H1 (cell line): ENCODE results near the gene ZRANB3. TPM values are rescaled to one million over a fixed set of nuclear protein-coding genes. Genes with fewer than 3 reads are reported as not detected.

Experiments
- CTCF ChIA-PET: fragments of 300-600 bp; sonication (Branson Sonifier 250); formaldehyde crosslinking; loops from one replicate; lab custom pipeline; 2021; ENCODE audit not compliant: partially characterized antibody; lab: Charles Lee
- POLR2A ChIA-PET: fragments of 300-600 bp; sonication (Branson Sonifier 250); formaldehyde crosslinking; loops from one replicate; lab custom pipeline; 2021; ENCODE audit warnings: inconsistent platforms; ENCODE audit not compliant: partially characterized antibody; lab: Charles Lee
- DNase-seq, 2 experiments: peaks; one replicate each; pipeline versions ENCODE4 v3.0.0 to v3.0.0-alpha.2; 2010 to 2022; ENCODE audit warnings: low spot score in 2 of 2, low read depth in 1 of 2, mixed read lengths in 1 of 2
- FAIRE-seq: peaks from 2 replicates; lab custom pipeline; 2011; peaks lifted over from hg19 to GRCh38; lab: Jason Lieb, UNC
- H2AFZ ChIP-seq: 2 replicates; pipeline ENCODE4 v1.8.1; 2012; ENCODE audit warnings: low read length, inconsistent platforms
- H2AK5ac ChIP-seq: 2 replicates; pipeline ENCODE4 v1.6.1; 2013; ENCODE audit warnings: low read depth, low read length
- H2BK120ac ChIP-seq: replicated peaks from 2 replicates; pipeline ENCODE3; 2013; ENCODE audit warnings: low read depth, low read length, inconsistent platforms
- H2BK12ac ChIP-seq: 2 replicates; pipeline ENCODE4 v1.6.1; 2013; ENCODE audit warnings: low read depth, low read length
- H2BK15ac ChIP-seq: 2 replicates; pipeline ENCODE4 v1.6.1; 2013; ENCODE audit warnings: low read length
- H2BK20ac ChIP-seq: 2 replicates; pipeline ENCODE4 v1.6.1; 2013; ENCODE audit warnings: low read length
- H2BK5ac ChIP-seq: 2 replicates; pipeline ENCODE4 v1.6.1; 2013; ENCODE audit warnings: low read depth, low read length
- H3K14ac ChIP-seq: 2 replicates; pipeline ENCODE4 v1.6.1; 2013; ENCODE audit warnings: inconsistent platforms; ENCODE audit not compliant: insufficient read length
- H3K18ac ChIP-seq: 2 replicates; pipeline ENCODE4 v1.6.1; 2013; ENCODE audit warnings: low read length; ENCODE audit errors: extremely low read depth
- H3K23ac ChIP-seq: 2 replicates; pipeline ENCODE4 v1.6.1; 2013; ENCODE audit warnings: inconsistent platforms; ENCODE audit not compliant: insufficient read length
- H3K23me2 ChIP-seq: 2 replicates; pipeline ENCODE4 v1.6.1; 2013; ENCODE audit warnings: low read depth, low read length
- H3K27ac ChIP-seq: 2 replicates; pipeline ENCODE4 v1.6.1; 2011; ENCODE audit warnings: low read depth, low read length, inconsistent platforms
- H3K27me3 ChIP-seq, 4 experiments: replicated peaks in 1 of 4; 1 replicate in 1 of 4; 2 replicates in 3 of 4; pipeline versions ENCODE4 v1.6.1 to v1.8.1; 2011 to 2013; ENCODE audit warnings: low read length in 3 of 4, mild to moderate bottlenecking in 3 of 4, inconsistent platforms in 2 of 4, mixed read lengths in 2 of 4, moderate library complexity in 1 of 4; ENCODE audit not compliant: control insufficient read depth in 3 of 4, insufficient read depth in 3 of 4; ENCODE audit errors: extremely low read depth in 1 of 4
- H3K36me3 ChIP-seq, 4 experiments: 2 replicates each; pipeline versions ENCODE4 v1.6.1 to v1.8.1; 2011 to 2013; ENCODE audit warnings: mild to moderate bottlenecking in 4 of 4, low read length in 3 of 4, moderate library complexity in 2 of 4, control low read depth in 1 of 4, inconsistent platforms in 1 of 4; ENCODE audit not compliant: insufficient read depth in 4 of 4, control insufficient read depth in 2 of 4
- H3K4ac ChIP-seq: replicated peaks from 2 replicates; pipeline ENCODE3; 2013; ENCODE audit warnings: low read length, low read depth, mixed read lengths, inconsistent platforms; ENCODE audit not compliant: insufficient read length
- H3K4me1 ChIP-seq, 4 experiments: replicated peaks in 1 of 4; 1 replicate in 1 of 4; 2 replicates in 3 of 4; pipeline versions ENCODE4 v1.6.1 to v1.8.1; 2011 to 2013; ENCODE audit warnings: low read length in 3 of 4, inconsistent platforms in 2 of 4, mixed read lengths in 1 of 4; ENCODE audit not compliant: insufficient read depth in 4 of 4, control insufficient read depth in 3 of 4
- H3K4me2 ChIP-seq, 2 experiments: 2 replicates each; pipeline versions ENCODE4 v1.6.1 to v1.8.1; 2011 to 2013; ENCODE audit warnings: low read depth in 2 of 2, low read length in 2 of 2, control low read depth in 1 of 2, inconsistent platforms in 1 of 2, mild to moderate bottlenecking in 1 of 2; ENCODE audit not compliant: insufficient read depth in 1 of 2
- H3K4me3 ChIP-seq, 4 experiments: fragments of 200-600, 300-600 bp in 1 of 4; sonication (generic), shearing (Covaris generic), sonication (Bioruptor Twin) in 1 of 4; 2 replicates each; pipeline versions ENCODE4 v1.5.1 to v1.8.1; 2011 to 2016; ENCODE audit warnings: low read length in 4 of 4, low read depth in 3 of 4, control low read depth in 2 of 4, inconsistent platforms in 2 of 4, mild to moderate bottlenecking in 2 of 4, mixed read lengths in 1 of 4, moderate library complexity in 1 of 4; ENCODE audit not compliant: insufficient read depth in 2 of 4; ENCODE audit errors: extremely low read depth in 1 of 4
- H3K56ac ChIP-seq: replicated peaks from 2 replicates; pipeline ENCODE3; 2013; ENCODE audit warnings: low read depth, mild to moderate bottlenecking, mixed read lengths, low read length, inconsistent platforms; ENCODE audit not compliant: insufficient read length
- H3K79me1 ChIP-seq: 2 replicates; pipeline ENCODE4 v1.6.1; 2013; ENCODE audit warnings: low read depth, low read length, control low read depth
- H3K79me2 ChIP-seq, 2 experiments: 2 replicates each; pipeline versions ENCODE4 v1.6.1 to v1.8.1; 2012 to 2013; ENCODE audit warnings: low read length in 2 of 2, mild to moderate bottlenecking in 2 of 2, inconsistent platforms in 1 of 2; ENCODE audit not compliant: insufficient read depth in 2 of 2, control insufficient read depth in 1 of 2
- H3K9ac ChIP-seq, 4 experiments: replicated peaks in 1 of 4; 1 replicate in 1 of 4; 2 replicates in 3 of 4; pipeline versions ENCODE4 v1.6.1 to v1.8.1; 2011 to 2013; ENCODE audit warnings: low read depth in 3 of 4, low read length in 3 of 4, control low read depth in 2 of 4, mild to moderate bottlenecking in 2 of 4, moderate library complexity in 2 of 4, inconsistent platforms in 1 of 4; ENCODE audit errors: extremely low read depth in 1 of 4
- H3K9me3 ChIP-seq, 2 experiments: 2 replicates each; pipeline versions ENCODE4 v1.6.1 to v1.8.1; 2012 to 2013; ENCODE audit warnings: mild to moderate bottlenecking in 2 of 2, moderate library complexity in 2 of 2, control low read depth in 1 of 2, inconsistent platforms in 1 of 2, low read depth in 1 of 2, low read length in 1 of 2, mixed read lengths in 1 of 2; ENCODE audit not compliant: insufficient read depth in 2 of 2
- H4K20me1 ChIP-seq, 2 experiments: replicated peaks in 1 of 2; 2 replicates each; pipeline versions ENCODE3 to v1.8.1; 2011 to 2013; ENCODE audit warnings: inconsistent platforms in 2 of 2, low read length in 2 of 2, mild to moderate bottlenecking in 1 of 2; ENCODE audit not compliant: insufficient read depth in 2 of 2, control insufficient read depth in 1 of 2
- H4K5ac ChIP-seq: 2 replicates; pipeline ENCODE4 v1.6.1; 2013; ENCODE audit warnings: low read length, low read depth, mixed read lengths, inconsistent platforms; ENCODE audit not compliant: insufficient read length
- H4K8ac ChIP-seq: 2 replicates; pipeline ENCODE4 v1.8.0; 2013; ENCODE audit warnings: mild to moderate bottlenecking, moderate library complexity, low read length, inconsistent platforms; ENCODE audit not compliant: insufficient read depth; ENCODE audit errors: extremely low read depth
- H4K91ac ChIP-seq: replicated peaks from 2 replicates; pipeline ENCODE3; 2013; ENCODE audit warnings: low read length, mixed read lengths, inconsistent platforms; ENCODE audit not compliant: insufficient read length
- CHD1 ChIP-seq: IDR thresholded peaks from 2 replicates; pipeline ENCODE4 v1.6.1; 2012; ENCODE audit warnings: low read depth, low read length, improper control_type of control experiment
- CREB1 ChIP-seq: IDR thresholded peaks from 2 replicates; pipeline ENCODE4 v1.6.1; 2012; ENCODE audit warnings: inconsistent platforms
- CTBP2 ChIP-seq: IDR thresholded peaks from 2 replicates; pipeline ENCODE4 v1.7.0; 2011; ENCODE audit warnings: borderline replicate concordance, mild to moderate bottlenecking, moderate library complexity, mixed read lengths, low read length; ENCODE audit not compliant: insufficient read depth, insufficient read length
- EP300 ChIP-seq, 2 experiments: IDR thresholded peaks; 1 replicate in 1 of 2; 2 replicates in 1 of 2; pipeline ENCODE4 v1.6.1; 2011 to 2012; ENCODE audit warnings: low read depth in 2 of 2, low read length in 2 of 2, mild to moderate bottlenecking in 2 of 2, borderline replicate concordance in 1 of 2, inconsistent platforms in 1 of 2, moderate library complexity in 1 of 2
- GTF2F1 ChIP-seq: IDR thresholded peaks from 2 replicates; pipeline ENCODE4 v1.6.1; 2012; ENCODE audit warnings: low read depth, low read length, improper control_type of control experiment, borderline replicate concordance
- HDAC2 ChIP-seq, 2 experiments: fragments of 300-600 bp in 1 of 2; sonication (generic) in 1 of 2; IDR thresholded peaks; 2 replicates each; pipeline ENCODE4 v1.6.1; 2011 to 2012; ENCODE audit warnings: low read depth in 2 of 2, low read length in 2 of 2, mild to moderate bottlenecking in 2 of 2, moderate library complexity in 2 of 2, borderline replicate concordance in 1 of 2, inconsistent platforms in 1 of 2
- JUND ChIP-seq: IDR thresholded peaks from 2 replicates; pipeline ENCODE4 v1.6.1; 2011; ENCODE audit warnings: mild to moderate bottlenecking, improper control_type of control experiment, low read length
- POLR2A ChIP-seq, 2 experiments: IDR thresholded peaks; 1 replicate in 1 of 2; 2 replicates in 1 of 2; pipeline ENCODE4 v1.6.1; 2011; ENCODE audit warnings: low read depth in 2 of 2, low read length in 2 of 2, mild to moderate bottlenecking in 2 of 2; ENCODE audit errors: control extremely low read depth in 1 of 2
- RXRA ChIP-seq: IDR thresholded peaks from 2 replicates; pipeline ENCODE4 v1.6.1; 2011; ENCODE audit warnings: low read depth, mild to moderate bottlenecking, low read length, moderate library complexity; ENCODE audit not compliant: insufficient read depth
- TAF1 ChIP-seq: IDR thresholded peaks from 2 replicates; pipeline ENCODE4 v1.6.1; 2011; ENCODE audit warnings: mild to moderate bottlenecking, low read depth, low read length
- TCF12 ChIP-seq: IDR thresholded peaks from 2 replicates; pipeline ENCODE4 v1.6.1; 2011; ENCODE audit warnings: low read depth, mild to moderate bottlenecking, low read length
- TEAD4 ChIP-seq: IDR thresholded peaks from 2 replicates; pipeline ENCODE4 v1.6.1; 2012; ENCODE audit warnings: low read depth, low read length, inconsistent platforms, mixed read lengths
- polyA plus RNA-seq, 7 experiments: library from polyadenylated mRNA; depleted of rRNA in 3 of 7; stranded (reverse) in 5 of 7; unstranded in 2 of 7; fragments of >200 nt in 5 of 7; fragments of 200-250 nt in 2 of 7; gene quantifications; 1 replicate in 5 of 7; 2 replicates in 1 of 7; 4 replicates in 1 of 7; pipeline versions ENCODE4 v1.2.1 to v1.2.3, GENCODE V29; 2011 to 2013; ENCODE audit warnings: missing spikeins in 2 of 7, mixed read lengths in 2 of 7
- total RNA-seq: library from RNA; stranded (reverse); fragmentation: NEBNext Ultra II Directional; extraction: Animal tissue kit (Norgen Biotek cat#: 25700); gene quantifications from 2 replicates; pipeline ENCODE4 v1.2.1, GENCODE V29; 2021
- TF ChIP-seq, protein P1 (sequence below): IDR thresholded peaks from 2 replicates; pipeline ENCODE4 v1.6.1; 2012; ENCODE audit warnings: inconsistent platforms

Gene ZRANB3
- total and polyA plus RNA-seq, 2 of the 8 experiments (the other 6 are each of a cell fraction or from before 2014, with no cell fraction given), result 4.5 to 19.3 TPM

DNA sequence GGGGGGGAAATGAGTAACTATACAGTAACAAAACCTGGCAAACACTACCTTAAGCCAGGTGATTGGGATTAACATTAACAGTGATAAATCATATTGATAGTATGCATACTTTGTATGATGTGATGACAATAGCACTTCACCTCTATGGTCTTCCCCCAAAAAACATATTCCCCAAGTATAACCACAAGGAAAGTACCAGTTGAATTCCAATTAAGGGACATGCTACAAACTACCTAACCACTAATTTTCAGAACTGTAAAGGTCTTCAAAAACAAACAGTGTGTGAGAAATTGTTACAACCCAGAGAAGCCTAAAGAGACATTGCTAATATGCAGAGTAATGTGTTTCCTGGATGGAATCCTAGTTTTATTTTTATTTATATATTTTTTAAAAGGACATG lies 152.4 kb downstream of the ZRANB3 start:
- H2BK20ac ChIP-seq, result no peak overlapping the region
- H2AK5ac ChIP-seq, result no peak overlapping the region
- DNase-seq (no peak), FAIRE-seq (no peak)
- no peaks in the 10 kb centered on the region for H4K20me1 ChIP-seq
- H3K14ac ChIP-seq, result no peak overlapping the region
- H3K23ac ChIP-seq, result no peak overlapping the region
- no peak overlapping the region for H3K9ac ChIP-seq
- no peaks in the 10 kb centered on the region for H3K23me2 ChIP-seq
- H3K36me3 ChIP-seq, result peaks cover 0 to 7% (median 3%) of the 10 kb centered on the region in 4 experiments; a peak in 2 of 8 replicates
- ChIA-PET POLR2A (no interaction called here), CTCF (no interaction called here)
- H3K4me2 ChIP-seq, result no peak overlapping the region
- no peak overlapping the region for H3K56ac ChIP-seq
- no peak overlapping the region for H3K18ac ChIP-seq
- H2BK12ac ChIP-seq, result no peak overlapping the region
- no peak overlapping the region for H3K4me3 ChIP-seq
- peaks cover 14 to 16% of the 10 kb centered on the region in 2 experiments for H3K9me3 ChIP-seq
- no peak for TF ChIP-seq CTBP2
- TF ChIP-seq CREB1, result no peak
- no peak for TF ChIP-seq POLR2A (IDR thresholded peaks at IDR 0.05; ENCODE audit: control extremely low read depth in 1 of 2, low read depth in 2 of 2, low read length in 2 of 2)
- no peak for TF ChIP-seq CHD1
- no peak for TF ChIP-seq JUND
- TF ChIP-seq EP300 (IDR thresholded peaks at IDR 0.05; ENCODE audit: borderline replicate concordance in 1 of 2, low read depth in 2 of 2, low read length in 2 of 2), result no peak
- no peak for TF ChIP-seq TEAD4
- no peak for TF ChIP-seq HDAC2 (IDR thresholded peaks at IDR 0.05; ENCODE audit: borderline replicate concordance in 1 of 2, low read depth in 2 of 2, low read length in 2 of 2)
- TF ChIP-seq TCF12, result no peak
- TF ChIP-seq, protein P1, sequence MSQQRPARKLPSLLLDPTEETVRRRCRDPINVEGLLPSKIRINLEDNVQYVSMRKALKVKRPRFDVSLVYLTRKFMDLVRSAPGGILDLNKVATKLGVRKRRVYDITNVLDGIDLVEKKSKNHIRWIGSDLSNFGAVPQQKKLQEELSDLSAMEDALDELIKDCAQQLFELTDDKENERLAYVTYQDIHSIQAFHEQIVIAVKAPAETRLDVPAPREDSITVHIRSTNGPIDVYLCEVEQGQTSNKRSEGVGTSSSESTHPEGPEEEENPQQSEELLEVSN, result no peak
- no peak for TF ChIP-seq GTF2F1
- TF ChIP-seq TAF1, result no peak
- TF ChIP-seq RXRA, result no peak
- no peak overlapping the region for H3K27ac ChIP-seq
- H2BK15ac ChIP-seq, result no peak overlapping the region
- no peaks in the 10 kb centered on the region for H3K79me2 ChIP-seq
- H2BK5ac ChIP-seq, result no peak overlapping the region
- H3K79me1 ChIP-seq, result no peaks in the 10 kb centered on the region
- no peak overlapping the region for H2BK120ac ChIP-seq
- no peak overlapping the region for H4K8ac ChIP-seq
- no peak overlapping the region for H2AFZ ChIP-seq
- no peak overlapping the region for H4K5ac ChIP-seq
- H4K91ac ChIP-seq, result no peak overlapping the region
- H3K27me3 ChIP-seq, result no peaks in the 10 kb centered on the region
- no peak overlapping the region for H3K4ac ChIP-seq
- no peaks in the 10 kb centered on the region for H3K4me1 ChIP-seq
